ENCODE results near the gene MPL. TPM values are rescaled to one million over a fixed set of nuclear protein-coding genes. Genes with fewer than 3 reads are reported as not detected.
"Not testable (repeated sequence)": the region's sequence is repeated elsewhere in the genome, so short reads cannot be mapped to it uniquely, and the experiment has no call there.

Gene MPL
- total RNA-seq, 1 donor from 2014 or later, result not detected

DNA sequence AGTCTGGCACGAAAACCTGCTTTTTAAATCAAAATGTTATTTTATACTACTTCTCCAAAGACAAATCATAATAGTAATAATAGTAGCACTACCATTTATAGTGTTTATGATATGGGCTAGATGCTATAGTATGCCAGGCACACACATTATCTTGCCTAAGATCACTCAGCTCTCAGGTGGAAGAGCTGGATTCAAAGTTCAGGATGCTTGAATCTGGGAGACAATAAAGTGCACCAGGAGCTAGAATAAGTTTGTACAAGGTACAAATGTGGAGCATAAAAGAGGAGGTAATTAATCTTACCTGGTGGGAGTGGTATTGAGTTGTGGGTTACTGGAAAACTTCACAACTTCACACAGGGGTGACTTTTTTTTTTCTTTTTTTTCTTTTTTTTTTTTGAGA lies 40.2 kb downstream of the MPL start:
- DNase-seq, result no peak

DNA sequence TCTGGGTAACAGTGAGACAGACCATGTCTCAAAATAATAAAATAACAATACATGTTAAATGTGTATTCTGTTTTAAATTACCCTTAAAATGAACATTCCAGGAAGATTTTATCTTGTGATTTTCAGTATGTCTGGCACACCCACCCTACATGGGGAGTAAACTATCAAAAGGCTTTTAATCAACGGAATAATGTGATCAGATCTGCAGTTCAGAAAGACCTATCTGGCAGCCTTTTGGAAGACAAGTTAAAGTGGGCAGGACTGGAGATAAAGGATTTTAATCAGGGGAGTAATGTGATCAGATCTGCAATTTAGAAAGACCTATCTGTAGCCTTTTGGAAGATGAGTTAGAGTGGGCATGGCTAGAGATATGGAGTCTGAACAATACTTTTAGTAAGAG lies 41.9 kb downstream of the MPL start:
- DNase-seq, result no peak

DNA sequence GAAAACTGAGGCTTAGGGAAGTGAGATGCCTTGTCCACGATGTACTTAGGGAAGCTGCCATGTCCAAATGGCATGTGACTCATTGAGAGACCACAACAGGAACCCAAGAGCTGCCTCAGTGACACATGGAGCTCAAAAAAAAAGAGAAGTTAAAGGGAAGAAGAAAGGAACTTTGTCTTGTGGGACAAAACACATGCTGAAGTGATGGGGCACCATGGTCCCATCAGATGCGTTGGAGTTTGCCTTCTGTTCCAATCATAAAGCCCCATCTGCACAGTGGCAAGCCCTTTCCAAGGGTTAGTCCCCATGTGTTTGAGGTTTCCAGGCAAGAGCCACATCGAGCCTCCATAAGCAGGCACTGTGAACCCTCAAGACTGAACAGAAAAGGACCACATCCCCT lies 44.0 kb downstream of the MPL start:
- no peak for DNase-seq

DNA sequence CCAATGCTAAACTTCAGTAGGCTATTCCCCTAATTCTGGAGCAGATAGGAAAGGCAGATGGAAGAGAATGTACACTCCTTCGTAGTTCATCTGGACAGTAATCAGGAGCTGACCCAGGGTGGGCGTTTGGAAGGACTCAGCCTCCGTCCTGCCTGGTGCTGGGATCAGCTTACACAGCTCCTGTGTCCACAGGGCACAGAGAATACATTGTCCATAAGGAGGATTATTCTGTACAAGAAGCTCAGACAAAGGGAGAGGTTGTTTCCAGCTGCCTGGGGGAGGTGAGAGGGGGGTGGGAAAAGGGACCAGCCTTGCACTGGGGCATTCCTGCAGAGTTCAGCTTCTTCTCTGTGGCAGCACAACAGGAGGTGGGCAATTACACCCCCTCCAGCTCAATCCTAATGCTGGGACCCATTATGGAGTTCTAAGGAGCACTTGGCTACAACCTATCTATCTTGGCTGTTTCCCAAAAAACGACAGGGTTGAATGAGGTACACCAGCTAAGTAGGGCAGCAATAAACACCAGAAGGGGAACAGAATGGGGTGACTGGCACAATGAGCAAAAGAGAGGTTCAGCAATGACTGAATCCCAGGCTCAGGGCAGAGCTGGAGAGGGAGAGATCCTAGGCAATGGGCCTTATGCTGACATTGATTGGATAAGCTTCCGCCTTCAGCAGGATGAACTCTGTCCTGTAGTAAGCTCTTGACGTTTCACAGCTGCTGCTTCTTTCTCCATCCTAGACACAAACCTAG lies 44.6 kb downstream of the MPL start:
- DNase-seq, result no peak

DNA sequence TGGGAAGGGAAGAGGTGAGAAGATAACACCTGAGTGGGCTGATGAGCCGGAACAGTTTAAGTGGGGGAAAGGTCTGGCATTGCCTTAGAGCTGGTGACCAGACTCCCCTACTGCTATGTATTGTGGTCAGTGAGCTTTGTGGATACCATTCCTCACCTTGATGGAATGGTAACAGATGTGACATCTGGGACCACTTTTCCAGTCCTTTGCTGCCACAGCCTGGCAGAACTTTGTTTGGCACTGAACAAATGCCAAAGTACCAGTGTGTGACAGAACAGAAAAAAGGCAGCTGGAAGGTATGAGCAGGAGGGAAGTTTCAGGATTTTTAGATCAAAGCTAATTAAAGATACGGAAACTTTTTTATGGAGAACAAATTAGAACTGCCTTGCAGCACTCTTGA lies 45.8 kb downstream of the MPL start:
- no peak for DNase-seq

DNA sequence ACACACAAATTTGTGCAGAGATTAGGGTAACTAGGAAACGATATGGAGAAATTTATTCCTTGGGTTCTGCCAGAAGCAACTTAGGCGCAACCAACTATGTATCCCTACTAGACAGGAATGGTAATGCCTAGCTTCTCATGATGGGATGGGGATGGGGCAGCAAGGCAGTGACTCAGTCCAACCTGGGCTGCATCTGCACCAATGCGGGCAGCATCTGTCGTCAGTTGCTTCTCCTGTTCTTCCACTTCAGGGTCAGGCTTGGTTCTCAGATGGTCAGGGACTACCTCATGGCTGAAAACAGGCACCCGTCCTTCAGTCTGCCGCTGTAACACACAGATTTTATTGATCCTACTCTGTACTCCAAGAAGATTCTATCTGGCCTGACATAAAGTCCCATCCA lies 49.1 kb downstream of the MPL start:
- DNase-seq, result no peak

DNA sequence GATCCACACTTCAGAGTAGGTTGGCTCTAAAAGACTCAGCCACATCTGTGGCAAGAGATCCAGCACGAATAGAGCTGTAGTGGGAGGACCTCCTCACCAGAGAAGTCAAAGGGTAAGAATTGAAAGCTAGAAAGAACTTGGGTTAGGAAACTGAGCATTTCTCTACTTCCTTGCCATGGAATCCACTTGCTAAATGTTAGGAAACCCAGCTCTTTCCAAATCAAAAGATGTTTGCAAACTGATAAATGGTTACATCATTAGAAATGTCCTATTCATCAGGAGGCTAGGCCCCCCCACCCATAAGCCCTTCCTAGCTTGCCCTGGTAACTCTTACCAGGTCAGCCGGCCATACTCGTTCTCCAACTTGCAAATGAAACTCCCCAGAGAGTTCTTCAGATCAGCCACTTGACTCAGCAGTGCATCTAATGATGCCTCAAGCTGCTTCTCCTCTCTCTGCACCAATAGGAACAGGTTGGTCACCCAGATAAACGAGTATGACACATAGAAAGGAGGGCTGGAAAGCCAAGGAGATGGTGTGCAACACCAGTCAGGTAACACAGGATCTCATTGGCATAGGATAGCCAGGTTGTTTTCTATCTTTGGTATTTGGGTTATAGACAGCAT lies 50.5 kb downstream of the MPL start:
- no peak for DNase-seq

DNA sequence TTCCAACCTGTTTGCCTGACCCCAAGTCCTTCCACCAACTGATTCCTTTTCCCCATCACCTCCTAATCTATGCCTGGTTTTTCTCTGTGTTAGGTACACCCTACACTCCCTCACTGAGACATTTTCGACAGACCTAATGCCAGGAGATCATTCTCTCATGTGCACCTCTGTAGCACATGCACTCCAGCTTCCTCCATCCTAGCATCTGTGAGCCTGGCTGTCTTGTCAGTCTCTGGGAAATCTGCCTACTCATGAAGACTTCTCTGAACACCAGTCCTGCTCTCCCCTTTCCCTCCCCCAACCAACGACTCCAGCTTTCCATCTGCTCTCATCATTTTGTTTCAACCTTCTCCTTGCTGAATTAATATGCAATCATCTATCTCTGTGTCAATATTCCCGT lies 51.0 kb downstream of the MPL start:
- no peak for DNase-seq

DNA sequence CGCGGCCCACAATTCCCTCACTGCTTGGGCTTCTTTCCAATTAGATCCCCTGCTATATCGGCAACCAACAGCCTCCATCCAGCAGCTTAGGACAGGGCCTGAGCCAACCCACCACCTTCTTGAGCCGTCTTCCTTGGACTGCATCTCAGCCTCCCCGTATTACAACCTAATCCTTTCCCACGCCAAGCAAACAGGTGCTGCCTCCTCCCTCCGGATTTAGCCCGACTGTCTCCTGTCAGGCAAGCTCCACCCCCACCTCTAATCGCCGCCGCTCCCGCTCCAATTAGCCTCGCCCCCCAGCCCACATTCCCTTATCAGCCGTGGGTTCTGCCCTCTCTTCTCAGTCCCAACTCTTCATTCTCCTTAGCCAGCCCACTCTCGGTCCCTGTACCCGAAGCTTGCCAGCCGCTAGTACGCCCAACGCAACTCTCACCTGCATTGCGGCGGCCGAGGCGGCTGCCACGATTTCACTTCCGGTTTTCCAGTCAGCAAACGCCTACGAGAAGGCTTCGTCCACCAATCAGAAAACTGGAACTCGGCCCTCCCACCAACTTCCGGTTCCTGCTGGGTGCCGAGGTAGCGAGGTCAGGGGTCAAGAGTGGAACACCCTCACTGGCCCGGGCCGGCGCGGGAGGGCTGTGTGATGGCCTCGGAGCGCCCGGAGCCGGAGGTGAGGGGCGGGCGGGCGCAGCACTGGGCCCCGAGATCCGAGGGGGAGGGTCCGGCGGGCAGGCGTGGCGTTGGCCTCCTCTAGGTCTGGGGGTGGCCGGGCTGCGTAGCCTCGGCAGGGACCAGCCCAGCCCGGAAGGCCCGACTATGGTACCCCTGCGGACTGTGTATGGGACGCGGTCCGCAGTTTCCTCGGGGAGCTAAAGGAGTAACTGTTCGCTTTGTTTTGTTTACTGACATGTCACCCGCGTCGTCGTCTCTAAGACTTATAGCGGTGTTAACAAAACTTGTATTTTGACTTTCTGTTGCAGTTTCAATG lies 52.0 kb downstream of the MPL start, which contains the start of the genes MED8 and SZT2:
MED8 (minus strand) TSS at position 475 of the 988 bp plus-strand sequence; CDS start at position 439, 36 bp downstream.
SZT2 (plus strand) TSS at position 574 of the 988 bp plus-strand sequence; CDS start at position 644, 70 bp downstream.
- peak; percentile 97 for DNase-seq

DNA sequence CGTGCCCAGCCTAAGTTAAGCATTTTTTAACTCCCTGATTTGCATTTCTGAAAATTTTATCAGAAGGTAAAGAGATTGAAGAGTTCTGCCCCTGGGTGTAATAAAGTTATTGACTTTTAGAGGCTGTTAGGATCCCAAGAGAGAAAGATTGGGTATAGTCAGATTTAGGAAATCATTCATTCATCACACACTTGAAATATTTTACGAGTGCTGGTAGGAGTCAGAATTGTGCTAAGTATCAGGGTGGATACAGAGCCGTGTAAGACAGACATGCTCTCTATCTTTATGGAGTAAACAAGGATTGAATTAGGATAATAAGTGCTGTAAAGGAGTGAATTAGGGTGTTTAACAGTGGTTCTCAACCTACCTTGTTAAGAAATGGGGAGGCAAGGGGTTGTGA lies 55.1 kb downstream of the MPL start:
- DNase-seq, result no peak

DNA sequence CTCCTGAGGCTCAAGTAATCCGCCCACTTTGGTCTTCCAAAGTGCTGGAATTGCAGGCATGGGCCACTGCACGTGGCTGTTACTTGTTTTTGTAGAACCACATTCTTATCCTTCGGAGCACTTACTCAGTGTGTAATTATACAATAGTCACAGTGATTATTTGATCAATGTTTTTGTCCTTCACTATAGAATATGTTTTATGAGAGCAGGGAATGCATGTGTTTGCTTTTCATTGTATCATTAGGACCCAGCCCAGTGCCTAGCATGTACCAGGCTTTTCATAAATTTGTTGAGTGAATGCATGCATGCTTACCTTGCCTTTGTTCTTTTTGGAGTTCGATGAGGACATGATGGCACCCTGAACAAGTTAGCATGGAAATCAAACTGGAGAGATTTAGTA lies 57.9 kb downstream of the MPL start:
- no peak for DNase-seq

DNA sequence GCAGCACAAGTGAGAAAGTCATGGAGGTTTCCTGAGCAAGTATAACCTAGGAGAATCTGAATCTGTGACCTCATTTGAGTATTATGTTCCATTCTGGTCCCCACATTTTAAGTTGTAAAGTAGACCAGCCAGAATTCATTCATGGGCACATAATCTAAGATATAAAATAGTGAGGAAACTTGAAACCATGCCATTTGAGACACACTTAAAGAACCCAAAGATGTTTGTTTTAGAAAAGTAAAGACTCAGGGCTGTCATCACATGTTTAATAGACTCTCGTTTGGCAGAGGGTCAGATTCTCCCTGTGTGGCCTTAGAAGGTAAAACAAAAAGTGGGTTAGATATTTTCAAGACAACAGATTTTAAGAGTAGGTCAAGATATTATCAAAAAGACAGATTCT lies 58.4 kb downstream of the MPL start:
- no peak for DNase-seq

DNA sequence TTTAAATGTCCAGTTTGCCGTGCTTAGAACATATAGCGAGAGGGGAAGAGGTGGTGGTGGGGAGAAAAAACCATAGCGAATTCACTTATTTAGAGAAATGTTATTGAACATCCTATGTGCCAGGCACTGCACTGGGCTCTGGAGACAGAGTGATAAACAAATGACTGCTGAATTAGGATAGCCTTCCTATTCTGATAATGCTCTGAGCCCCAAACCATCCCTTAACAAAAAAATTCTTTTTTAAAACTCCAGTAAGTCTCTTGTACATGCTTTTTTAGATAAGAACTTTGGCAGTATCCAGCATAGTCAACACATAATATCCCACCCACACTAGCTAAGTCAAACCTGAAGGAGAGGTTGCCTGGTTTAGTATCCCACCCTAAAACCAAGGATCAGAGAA lies 60.6 kb downstream of the MPL start:
- DNase-seq, result no peak

DNA sequence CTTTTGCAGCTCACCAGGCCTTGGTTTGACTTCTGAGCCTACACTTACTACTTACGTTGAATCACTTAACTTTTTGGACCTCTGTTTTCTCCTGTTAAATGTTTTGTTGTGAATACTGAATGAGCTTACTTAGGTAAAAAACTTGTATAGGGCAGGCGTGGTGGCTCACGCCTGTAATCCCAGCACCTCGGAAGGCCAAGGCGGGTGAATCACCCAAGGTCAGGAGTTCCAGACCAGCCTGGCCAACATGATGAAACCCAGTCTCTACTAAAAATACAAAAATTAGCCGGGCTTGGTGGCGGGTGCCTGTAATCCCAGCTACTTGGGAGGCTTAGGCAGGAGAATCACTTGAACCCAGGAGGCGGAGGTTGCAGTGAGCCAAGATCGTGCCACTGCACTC lies 62.8 kb downstream of the MPL start:
- DNase-seq, result not testable (repeated sequence)

DNA sequence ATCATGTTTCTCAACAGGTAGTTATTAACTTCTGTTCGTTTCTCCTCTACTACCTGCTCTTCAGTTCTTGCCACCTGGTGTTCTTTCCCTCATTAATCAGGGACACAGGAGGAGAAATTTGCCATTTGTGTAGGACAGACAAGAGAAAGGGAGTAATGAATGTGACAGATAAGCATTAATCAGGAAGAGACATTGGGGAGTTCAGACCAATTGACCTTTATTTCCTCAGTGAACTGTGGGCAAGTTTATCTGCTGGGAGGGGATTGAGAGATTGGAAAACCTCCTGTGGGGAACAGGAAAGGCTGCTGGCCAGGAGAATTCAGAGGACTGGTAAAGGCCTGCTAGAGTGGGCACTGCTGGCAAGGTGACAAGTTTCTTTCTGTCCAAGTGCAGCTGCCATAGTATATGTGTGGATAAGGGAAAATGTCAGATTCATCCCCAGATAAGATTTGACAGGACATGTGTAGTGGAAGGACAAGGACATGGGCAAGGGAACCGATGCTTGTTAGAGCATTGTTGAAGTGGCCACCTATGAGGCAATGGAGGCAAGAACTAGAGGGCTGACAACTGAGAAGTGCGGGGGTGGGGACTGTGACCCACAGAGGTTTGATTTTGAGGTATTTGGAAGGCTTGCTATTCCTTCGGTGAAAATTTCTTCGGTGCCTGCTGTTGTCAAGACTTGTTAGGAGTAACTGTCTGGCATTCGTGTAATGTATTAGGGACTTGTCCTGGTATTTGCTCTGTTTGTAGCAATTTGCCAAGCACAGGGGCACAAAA lies 64.7 kb downstream of the MPL start:
- DNase-seq, result no peak

Other genes with a start within 250 kb of the MPL start
- gene EBNA1BP2, start 165.5 kb upstream of the MPL start, total RNA-seq, result 28.9 TPM
- 0.51 TPM for gene CFAP57, start 165.5 kb upstream of the MPL start, total RNA-seq
- gene TMEM125, start 67.8 kb upstream of the MPL start, total RNA-seq, result 0.92 TPM
- 1.0 TPM for gene C1orf210, start 52.2 kb upstream of the MPL start, total RNA-seq
- gene TIE1, start 36.8 kb upstream of the MPL start, total RNA-seq, result 62.3 TPM
- gene CDC20, start 21.2 kb downstream of the MPL start, total RNA-seq, result 14.1 TPM
- gene ELOVL1, start 30.2 kb downstream of the MPL start, total RNA-seq, result 9.6 TPM
- 26.0 TPM for gene MED8, start 52.0 kb downstream of the MPL start, total RNA-seq
- 25.5 TPM for gene SZT2, start 52.1 kb downstream of the MPL start, total RNA-seq
- gene HYI, start 116.1 kb downstream of the MPL start, total RNA-seq, result 17.5 TPM
- gene PTPRF, start 193.1 kb downstream of the MPL start, total RNA-seq, result 74.5 TPM

Measured in tongue (tissue), 2 donors.